Large intestine (tissue), 3 donors: ENCODE results near the gene SEMA3F. TPM values are rescaled to one million over a fixed set of nuclear protein-coding genes. Genes with fewer than 3 reads are reported as not detected.

Experiments
- DNase-seq, 2 donors: peaks; one replicate each; pipeline versions ENCODE4 v3.0.0 to v3.0.0-alpha.2; 2013
- H3K27ac ChIP-seq: one replicate; pipeline ENCODE4 v1.5.1; 2013; ENCODE audit warnings: low read length
- H3K27me3 ChIP-seq: 2 replicates; pipeline ENCODE4 v1.6.1; 2013; ENCODE audit warnings: low read length; ENCODE audit not compliant: control insufficient read depth, insufficient read depth
- H3K36me3 ChIP-seq: 2 replicates; pipeline ENCODE4 v1.6.1; 2013; ENCODE audit warnings: low read length; ENCODE audit not compliant: control insufficient read depth, insufficient read depth
- H3K4me1 ChIP-seq: one replicate; pipeline ENCODE4 v1.6.1; 2013; ENCODE audit warnings: low read length; ENCODE audit not compliant: control insufficient read depth, insufficient read depth
- H3K4me3 ChIP-seq: one replicate; pipeline ENCODE4 v1.5.1; 2013; ENCODE audit warnings: low read length
- H3K9me3 ChIP-seq: one replicate; pipeline ENCODE4 v1.6.1; 2013; ENCODE audit warnings: mild to moderate bottlenecking, low read depth, low read length, moderate library complexity; ENCODE audit not compliant: control insufficient read depth
- WGBS: methylation state at CpG from one replicate; pipeline ENCODE4 v1.1.5; 2013; ENCODE audit warnings: low lambda C conversion rate; ENCODE audit not compliant: insufficient coverage; 5-methylcytosine and 5-hydroxymethylcytosine counted together
- polyA plus RNA-seq: library from polyadenylated mRNA; unstranded; fragments of 120-200 nt; gene quantifications from one replicate; pipeline ENCODE4 v1.2.1, GENCODE V29; 2013

SEMA3F gene
- polyA plus RNA-seq, 1 donor = 8.9 TPM

DNA sequence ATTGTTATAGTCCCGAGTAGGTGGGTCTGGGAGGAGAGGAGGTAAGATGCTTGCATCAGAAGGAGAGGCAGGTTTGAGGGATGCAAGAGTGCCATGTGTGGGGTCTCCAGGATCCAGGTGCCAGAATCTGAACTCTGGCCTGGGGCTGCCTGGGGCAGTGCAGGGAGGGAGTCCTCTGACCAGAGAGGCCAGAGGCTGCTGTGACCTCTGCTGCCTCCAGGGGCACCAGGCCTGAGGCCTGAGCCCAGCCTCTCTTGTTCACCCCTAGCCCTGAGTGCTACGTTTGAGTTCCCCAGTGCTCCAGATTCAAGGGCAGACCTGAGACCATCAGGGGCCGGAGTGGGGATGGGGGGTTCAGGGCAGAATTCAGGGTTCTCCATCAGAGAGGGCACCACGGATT is 57.4 kb downstream of the SEMA3F start:
- no peaks in the 10 kb centered on the region for H3K9me3 ChIP-seq
- no peaks in the 10 kb centered on the region for H3K36me3 ChIP-seq
- H3K27me3 ChIP-seq = no peaks in the 10 kb centered on the region
- H3K27ac ChIP-seq = no peak overlapping the region
- DNase-seq = no peak
- no CpG with 5 or more reads among the region's 4 CpGs for WGBS
- peaks cover 25% of the 10 kb centered on the region for H3K4me1 ChIP-seq
- no peak overlapping the region for H3K4me3 ChIP-seq

GRCh38 chr3:50212971-50213370 is 57.8 kb downstream of the SEMA3F start:
- WGBS = no CpG with 5 or more reads among the region's 3 CpGs
- Histone ChIP-seq H3K9me3 (no peaks in the 10 kb centered on the region), H3K4me1 (peaks cover 25% of the 10 kb centered on the region), H3K27me3 (no peaks in the 10 kb centered on the region), H3K4me3 (no peak overlapping the region), H3K36me3 (no peaks in the 10 kb centered on the region), H3K27ac (no peak overlapping the region)
- no peak for DNase-seq

GRCh38 chr3:50213373-50213772 is 58.2 kb downstream of the SEMA3F start:
- Histone ChIP-seq H3K4me3 (no peak overlapping the region), H3K4me1 (peaks cover 25% of the 10 kb centered on the region), H3K36me3 (no peaks in the 10 kb centered on the region), H3K27me3 (no peaks in the 10 kb centered on the region), H3K9me3 (no peaks in the 10 kb centered on the region), H3K27ac (no peak overlapping the region)
- WGBS = no CpG with 5 or more reads among the region's 12 CpGs
- no peak for DNase-seq

- no peak for DNase-seq
- WGBS = no CpG with 5 or more reads among the region's 10 CpGs
These were observed 59.7 kb downstream of the SEMA3F start for GRCh38 chr3:50214824-50215223.

GRCh38 chr3:50215529-50215928 is 60.4 kb downstream of the SEMA3F start:
- Histone ChIP-seq H3K27ac (no peak overlapping the region), H3K36me3 (no peaks in the 10 kb centered on the region), H3K4me1 (peaks cover 26% of the 10 kb centered on the region), H3K4me3 (no peak overlapping the region), H3K27me3 (no peaks in the 10 kb centered on the region), H3K9me3 (no peaks in the 10 kb centered on the region)
- DNase-seq = no peak
- WGBS = no CpG with 5 or more reads among the region's 9 CpGs

More at GRCh38 chr3:50214824-50215223, 59.7 kb downstream of the SEMA3F start:
- Histone ChIP-seq H3K4me1 (peaks cover 26% of the 10 kb centered on the region), H3K9me3 (no peaks in the 10 kb centered on the region), H3K36me3 (no peaks in the 10 kb centered on the region), H3K4me3 (no peak overlapping the region), H3K27ac (no peak overlapping the region), H3K27me3 (no peaks in the 10 kb centered on the region)

- no peaks in the 10 kb centered on the region for H3K36me3 ChIP-seq
- no peaks in the 10 kb centered on the region for H3K27me3 ChIP-seq
- H3K9me3 ChIP-seq = no peaks in the 10 kb centered on the region
- H3K4me1 ChIP-seq = peaks cover 22% of the 10 kb centered on the region
- H3K4me3 ChIP-seq = no peak overlapping the region
- WGBS = no CpG with 5 or more reads among the region's 10 CpGs
- DNase-seq = no peak
- H3K27ac ChIP-seq = no peak overlapping the region
These were observed 62.6 kb downstream of the SEMA3F start for GRCh38 chr3:50217681-50218080.

DNA sequence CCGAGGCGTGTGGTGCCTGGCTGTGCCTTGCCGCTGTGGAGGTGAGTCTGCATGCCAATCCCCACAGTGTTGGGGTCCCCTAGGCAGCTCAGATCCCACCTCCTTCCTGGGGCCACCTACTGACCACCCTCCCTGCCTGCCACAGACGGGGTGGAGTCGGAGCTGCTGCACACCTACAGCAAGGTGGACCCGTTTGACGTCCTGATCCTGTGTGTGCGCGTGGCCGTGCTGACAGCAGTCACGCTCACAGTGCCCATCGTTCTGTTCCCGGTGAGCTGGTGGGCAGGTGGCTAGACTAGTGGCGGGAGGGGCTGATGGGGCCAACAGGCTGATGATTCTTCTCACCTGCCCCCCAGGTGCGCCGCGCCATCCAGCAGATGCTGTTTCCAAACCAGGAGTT is 63.3 kb downstream of the SEMA3F start:
- no peaks in the 10 kb centered on the region for H3K9me3 ChIP-seq
- H3K27ac ChIP-seq = no peak overlapping the region
- H3K27me3 ChIP-seq = no peaks in the 10 kb centered on the region
- H3K4me3 ChIP-seq = no peak overlapping the region
- H3K4me1 ChIP-seq = peaks cover 22% of the 10 kb centered on the region
- no CpG with 5 or more reads among the region's 17 CpGs for WGBS
- DNase-seq = no peak
- H3K36me3 ChIP-seq = no peaks in the 10 kb centered on the region

DNA sequence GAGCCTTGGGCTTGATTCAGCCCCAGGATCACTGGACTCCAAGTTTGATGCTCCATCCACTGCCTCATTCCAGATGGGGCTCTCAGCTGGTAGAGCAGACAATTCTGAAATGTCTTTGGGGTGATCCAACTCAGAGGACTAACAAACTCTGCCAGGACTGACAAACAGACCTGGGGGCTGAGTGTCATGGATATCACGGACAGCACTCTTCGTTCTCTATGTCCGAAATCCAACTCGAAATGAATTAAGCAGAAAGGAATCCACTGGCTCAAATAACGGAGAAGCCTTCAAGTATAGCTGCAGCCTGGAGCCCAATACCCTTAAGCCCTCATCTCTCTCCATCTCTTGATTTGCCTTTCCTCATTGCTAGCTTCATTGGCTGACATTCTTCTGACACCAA is 64.2 kb downstream of the SEMA3F start:
- no peak overlapping the region for H3K27ac ChIP-seq
- no peaks in the 10 kb centered on the region for H3K27me3 ChIP-seq
- DNase-seq = no peak
- no CpG with 5 or more reads among the region's 5 CpGs for WGBS
- H3K4me1 ChIP-seq = peaks cover 22% of the 10 kb centered on the region
- H3K36me3 ChIP-seq = no peaks in the 10 kb centered on the region
- H3K9me3 ChIP-seq = no peaks in the 10 kb centered on the region
- H3K4me3 ChIP-seq = no peak overlapping the region

GRCh38 chr3:50220109-50220508 is 65.0 kb downstream of the SEMA3F start:
- no peak for DNase-seq
- Histone ChIP-seq H3K4me1 (peaks cover 22% of the 10 kb centered on the region), H3K36me3 (no peaks in the 10 kb centered on the region), H3K4me3 (no peak overlapping the region), H3K27ac (no peak overlapping the region), H3K9me3 (no peaks in the 10 kb centered on the region), H3K27me3 (peaks cover 3% of the 10 kb centered on the region)
- WGBS = no CpG with 5 or more reads among the region's 6 CpGs

DNA sequence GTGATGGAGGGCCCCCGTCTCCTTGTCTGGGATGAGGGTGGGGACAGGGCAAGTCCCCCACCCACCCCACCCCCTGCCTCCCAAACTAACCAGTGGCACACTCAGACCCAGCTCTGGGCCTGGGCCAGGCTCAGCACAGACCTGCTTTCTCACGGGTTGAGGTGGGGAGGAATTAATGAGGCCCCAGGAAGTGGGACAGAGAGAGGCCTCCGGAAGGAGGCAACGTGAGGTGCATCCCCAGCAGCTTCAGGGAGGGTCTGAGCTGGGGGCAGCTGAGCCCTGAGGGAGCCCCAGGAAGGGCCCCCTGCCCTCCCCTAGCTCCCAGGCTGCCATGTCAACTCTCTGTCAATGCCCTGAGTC is 65.9 kb downstream of the SEMA3F start:
- WGBS = no CpG with 5 or more reads among the region's 4 CpGs
- DNase-seq = no peak
- Histone ChIP-seq H3K27ac (no peak overlapping the region), H3K36me3 (no peaks in the 10 kb centered on the region), H3K4me3 (no peak overlapping the region), H3K27me3 (peaks cover 3% of the 10 kb centered on the region), H3K9me3 (no peaks in the 10 kb centered on the region), H3K4me1 (peaks cover 25% of the 10 kb centered on the region)

DNA sequence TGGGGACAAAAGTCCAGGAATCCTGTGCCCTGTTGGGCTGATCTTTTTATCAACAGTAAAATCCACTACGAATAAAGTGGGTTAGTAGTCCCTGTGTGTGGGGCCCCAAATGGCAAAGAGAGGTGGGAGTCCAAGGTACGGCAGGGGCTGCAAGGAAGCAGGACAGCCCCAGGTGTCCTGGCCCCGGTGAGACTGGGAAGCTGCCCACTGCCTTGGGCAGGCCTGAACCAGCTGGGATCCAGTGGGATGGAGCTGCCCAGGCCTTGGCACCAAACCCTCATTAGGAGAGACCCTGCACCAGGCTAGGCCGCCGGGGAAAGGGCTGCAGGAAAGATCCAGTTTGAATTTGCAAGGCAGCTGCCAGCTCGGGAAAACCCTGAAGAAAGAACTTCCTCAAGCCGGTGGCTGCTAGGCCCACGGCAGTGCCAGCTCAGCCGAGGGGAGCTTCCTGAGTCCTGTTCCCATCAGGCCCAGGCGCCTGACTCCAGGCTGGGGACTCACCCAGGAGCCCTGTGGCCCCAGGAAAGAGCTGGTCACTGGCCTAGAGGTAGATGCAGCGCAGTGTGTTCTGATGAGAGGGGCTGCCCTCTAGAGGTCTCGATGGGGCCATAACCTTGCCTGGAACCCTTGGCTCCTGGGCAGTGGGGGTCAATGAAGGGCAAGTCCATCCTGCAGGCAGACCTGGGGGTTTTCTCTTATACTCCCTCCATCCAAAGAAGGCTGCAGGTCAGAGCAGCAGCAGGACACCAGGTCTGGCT is 66.5 kb downstream of the SEMA3F start:
- no peaks in the 10 kb centered on the region for H3K9me3 ChIP-seq
- H3K27me3 ChIP-seq = peaks cover 6% of the 10 kb centered on the region
- peak in 1 of 2 donors; percentile 76 for DNase-seq
- H3K36me3 ChIP-seq = no peaks in the 10 kb centered on the region
- no peak overlapping the region for H3K4me3 ChIP-seq
- no peak overlapping the region for H3K27ac ChIP-seq
- H3K4me1 ChIP-seq = peaks cover 29% of the 10 kb centered on the region
- no CpG with 5 or more reads among the region's 12 CpGs for WGBS
